GM10248 (cell line): Measurements from ENCODE around the gene BCL2.

Experiments
- CTCF ChIA-PET: fragments of 300-600 bp; sonication (Branson Sonifier 250); formaldehyde crosslinking; extraction: SDS; loops from one replicate; lab custom pipeline; 2021; ENCODE audit warnings: antibody characterized with exemption; lab: Yijun Ruan, JAX
- POLR2A ChIA-PET: fragments of 350-650 bp; sonication (Branson Sonifier 250); formaldehyde crosslinking; extraction: SDS; loops from one replicate; lab custom pipeline; 2020; ENCODE audit warnings: antibody characterized with exemption; lab: Yijun Ruan, JAX
- DNase-seq: peaks from one replicate; pipeline ENCODE4 v3.0.0; 2012; ENCODE audit errors: extremely low spot score
- TF ChIP-seq, protein P1 (sequence below): IDR thresholded peaks from 2 replicates; pipeline ENCODE4 v1.5.1; 2012; ENCODE audit warnings: mild to moderate bottlenecking, low read depth; ENCODE audit errors: extremely low read depth, missing control alignments, control extremely low read depth

Gene BCL2

DNA sequence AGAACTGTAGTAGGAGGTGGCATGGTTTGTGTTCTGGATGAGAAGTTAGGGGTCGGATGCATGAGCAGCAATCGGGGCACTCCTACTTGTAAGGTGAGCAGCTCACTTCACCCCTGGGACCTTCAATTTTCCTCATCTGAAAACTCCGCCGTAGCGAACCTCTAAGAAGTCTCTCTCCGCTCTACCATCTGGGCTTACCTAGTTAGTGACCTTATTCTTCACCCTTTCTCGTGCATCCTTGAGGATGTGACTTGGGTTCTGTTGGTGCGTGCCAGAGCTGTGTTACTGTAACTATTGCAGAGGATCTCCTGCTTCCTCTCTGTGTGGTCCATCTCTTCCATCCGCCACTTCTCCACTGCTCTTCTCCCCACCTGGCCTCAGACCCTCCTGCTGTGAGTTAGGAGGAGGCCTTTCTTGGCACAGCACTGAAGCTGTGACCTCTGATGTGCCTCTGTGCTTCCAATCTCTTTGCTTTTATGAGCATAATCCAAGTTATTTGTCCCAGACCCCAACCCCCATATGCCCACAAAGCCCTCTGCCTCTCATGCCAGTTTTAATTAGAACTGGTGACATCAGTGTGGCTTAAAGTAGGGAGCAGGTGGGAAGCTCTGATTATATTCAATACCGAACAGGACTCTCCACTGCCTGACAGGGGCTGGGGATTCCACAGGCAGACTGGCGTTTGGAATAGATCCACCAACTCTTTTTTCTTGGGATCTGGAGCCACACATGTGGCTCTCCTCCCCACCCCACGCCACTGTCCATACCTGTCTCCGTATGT is 178.4 kb downstream of the BCL2 start:
- TF ChIP-seq, protein P1, sequence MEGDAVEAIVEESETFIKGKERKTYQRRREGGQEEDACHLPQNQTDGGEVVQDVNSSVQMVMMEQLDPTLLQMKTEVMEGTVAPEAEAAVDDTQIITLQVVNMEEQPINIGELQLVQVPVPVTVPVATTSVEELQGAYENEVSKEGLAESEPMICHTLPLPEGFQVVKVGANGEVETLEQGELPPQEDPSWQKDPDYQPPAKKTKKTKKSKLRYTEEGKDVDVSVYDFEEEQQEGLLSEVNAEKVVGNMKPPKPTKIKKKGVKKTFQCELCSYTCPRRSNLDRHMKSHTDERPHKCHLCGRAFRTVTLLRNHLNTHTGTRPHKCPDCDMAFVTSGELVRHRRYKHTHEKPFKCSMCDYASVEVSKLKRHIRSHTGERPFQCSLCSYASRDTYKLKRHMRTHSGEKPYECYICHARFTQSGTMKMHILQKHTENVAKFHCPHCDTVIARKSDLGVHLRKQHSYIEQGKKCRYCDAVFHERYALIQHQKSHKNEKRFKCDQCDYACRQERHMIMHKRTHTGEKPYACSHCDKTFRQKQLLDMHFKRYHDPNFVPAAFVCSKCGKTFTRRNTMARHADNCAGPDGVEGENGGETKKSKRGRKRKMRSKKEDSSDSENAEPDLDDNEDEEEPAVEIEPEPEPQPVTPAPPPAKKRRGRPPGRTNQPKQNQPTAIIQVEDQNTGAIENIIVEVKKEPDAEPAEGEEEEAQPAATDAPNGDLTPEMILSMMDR: no peak
- ChIA-PET CTCF (interaction anchor here (1.0 to 11.7 kb wide), 7 partner anchors 10 to 298 kb away, joined by 3 to 172 read pairs (median 12); partner anchors contain the start of gene BCL2), POLR2A (interaction anchor here (2.5 kb wide), 1 partner anchor 11 kb away, joined by 18 read pairs; no protein-coding TSS in a partner anchor)
- DNase-seq: no peak

DNA sequence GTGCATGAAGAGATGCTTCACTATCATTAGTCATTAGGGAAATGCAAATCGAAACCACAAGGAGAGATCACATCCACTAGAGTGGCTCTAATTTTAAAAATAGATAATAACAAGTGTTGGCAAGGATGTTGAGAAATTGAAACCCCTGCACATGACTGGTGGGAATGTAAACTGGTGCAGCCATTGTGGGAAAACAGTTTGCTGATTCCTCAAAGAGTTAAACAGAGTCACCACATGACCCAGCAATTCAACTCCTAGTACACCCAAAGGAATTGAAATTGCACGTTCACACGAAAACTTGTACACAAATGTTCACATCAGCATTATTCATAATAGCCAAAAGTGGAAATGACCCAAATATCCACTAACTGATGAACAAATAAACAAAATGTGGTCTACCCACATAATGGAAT is 179.5 kb downstream of the BCL2 start:
- ChIA-PET POLR2A (no interaction called here), CTCF (interaction anchor here (1.0 to 11.7 kb wide), 5 partner anchors 9 to 299 kb away, joined by 3 to 172 read pairs (median 43); partner anchors contain the start of gene BCL2)
- TF ChIP-seq, protein P1: no peak
- no peak for DNase-seq

DNA sequence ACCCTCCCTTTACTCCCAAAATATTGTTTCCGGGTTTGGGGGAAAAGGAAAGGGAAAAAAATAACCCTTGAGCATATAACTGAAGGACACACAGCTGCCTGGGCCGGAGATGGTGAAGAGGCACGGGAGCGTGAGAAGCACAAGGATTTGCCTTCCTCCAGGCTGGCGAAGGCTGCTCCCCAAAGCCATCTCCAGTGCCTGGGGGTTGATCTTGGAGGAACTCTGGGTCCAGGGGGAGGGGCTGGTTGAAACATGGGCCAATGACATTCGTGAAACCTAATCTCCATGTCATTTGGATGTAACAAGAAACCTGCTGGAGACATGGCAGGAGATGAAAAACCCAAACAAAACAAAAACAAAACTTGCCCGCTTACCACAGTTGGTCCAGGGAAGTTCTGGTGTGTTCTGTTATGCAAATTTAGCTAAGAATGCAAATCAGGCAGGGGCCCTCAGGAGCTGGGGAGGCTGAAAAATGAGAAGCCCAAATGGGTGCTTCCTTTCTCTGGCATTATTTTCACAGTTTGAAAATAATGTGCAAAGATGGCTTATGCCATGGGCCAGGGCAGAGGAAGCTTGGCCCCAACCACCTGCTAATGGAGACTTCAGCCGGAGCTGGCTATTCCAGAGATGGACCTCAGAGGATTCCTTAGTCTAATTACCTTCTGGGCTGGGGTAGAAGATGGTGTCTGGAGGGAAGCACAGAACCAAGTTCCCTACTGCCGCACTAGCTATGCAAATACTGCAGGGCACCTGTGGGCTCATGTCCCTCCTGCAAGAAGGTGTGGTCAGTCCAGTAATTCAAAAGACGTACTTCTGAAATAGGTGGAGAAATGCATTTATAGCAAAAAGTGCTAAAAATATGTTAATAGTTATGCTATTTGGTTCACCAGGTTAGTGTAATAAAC is 180.9 kb downstream of the BCL2 start:
- TF ChIP-seq, protein P1: no peak
- CTCF ChIA-PET: interaction anchor here (1.1 to 11.7 kb wide), 10 partner anchors 9 to 301 kb away, joined by 3 to 172 read pairs (median 4); partner anchors contain the start of gene BCL2
- POLR2A ChIA-PET: no interaction called here
- peak; percentile 51 for DNase-seq

DNA sequence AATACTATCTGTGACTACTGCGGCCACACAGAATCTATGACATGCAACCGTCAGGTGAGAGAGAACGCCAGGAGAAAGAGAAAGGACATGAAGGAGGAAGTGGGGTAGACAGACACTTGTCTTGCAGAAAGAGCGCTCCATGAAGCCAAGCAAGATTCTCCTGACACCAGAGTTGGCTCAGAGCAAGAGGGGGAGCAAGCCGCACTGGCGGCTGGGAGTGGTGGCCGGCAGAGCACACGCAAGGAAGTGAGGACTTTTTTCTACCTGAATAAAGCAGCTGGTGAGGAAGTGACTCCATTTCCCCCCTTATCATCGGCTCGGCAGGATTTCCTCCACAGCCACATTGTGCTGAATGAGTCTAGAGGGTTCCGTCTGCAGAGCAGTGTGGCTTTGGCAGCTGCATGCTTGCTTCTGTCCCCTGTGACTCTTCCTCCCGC is 181.6 kb downstream of the BCL2 start:
- ChIA-PET POLR2A (no interaction called here), CTCF (interaction anchor here (1.1 to 11.7 kb wide), 6 partner anchors 12 to 185 kb away, joined by 3 to 172 read pairs (median 6); partner anchors contain the start of gene BCL2)
- no peak for DNase-seq
- TF ChIP-seq, protein P1: no peak

DNA sequence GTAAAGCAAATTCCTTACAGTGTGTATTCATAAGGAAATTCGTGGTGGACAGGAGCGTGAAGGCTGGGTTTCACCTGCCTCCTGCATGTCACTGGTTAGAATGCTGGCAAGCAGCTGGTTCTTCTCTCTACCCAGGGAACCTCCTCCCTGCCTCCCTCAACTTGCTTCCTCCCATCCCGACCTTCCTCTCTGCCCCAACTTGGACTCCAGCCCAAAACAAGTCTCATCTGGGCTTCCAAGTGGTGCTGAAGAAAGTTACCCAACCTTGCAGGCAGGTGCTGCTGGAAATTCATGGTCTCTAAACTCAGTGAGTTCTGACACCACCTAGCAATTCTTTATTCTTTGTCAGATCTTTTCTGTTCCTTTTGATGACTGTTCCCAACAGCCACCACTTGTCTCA is 184.5 kb downstream of the BCL2 start:
- TF ChIP-seq, protein P1: no peak
- POLR2A ChIA-PET: interaction anchor here (0.6 kb wide), 1 partner anchor 171 kb away, joined by 3 read pairs; no protein-coding TSS in a partner anchor
- CTCF ChIA-PET: interaction anchor here (0.6 to 7.6 kb wide), 15 partner anchors 10 to 304 kb away, joined by 3 to 83 read pairs (median 4); partner anchors contain the start of gene BCL2
- DNase-seq: no peak

DNA sequence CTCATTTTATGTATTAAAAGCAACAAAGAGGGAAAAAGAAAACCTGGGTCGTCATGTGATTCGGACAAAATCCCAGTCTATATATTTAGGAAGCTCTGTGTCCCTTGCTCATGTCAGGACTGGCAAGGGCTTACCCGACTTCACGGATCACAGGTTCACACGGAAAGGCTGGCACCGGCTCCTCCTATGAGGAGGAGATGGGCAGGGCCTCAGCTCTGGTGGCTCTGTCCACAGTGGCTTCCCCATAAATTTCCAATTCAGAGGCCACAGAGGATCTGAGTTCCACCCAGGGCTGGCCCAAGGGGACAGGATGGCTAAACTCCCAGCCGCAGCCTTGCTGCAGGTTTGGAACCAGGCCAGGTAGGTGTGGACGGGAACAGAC is 186.8 kb downstream of the BCL2 start:
- no peak for DNase-seq
- TF ChIP-seq, protein P1: no peak
- ChIA-PET CTCF (interaction anchor here (0.9 to 7.6 kb wide), 15 partner anchors 11 to 306 kb away, joined by 3 to 83 read pairs (median 15); partner anchors contain the start of gene BCL2), POLR2A (no interaction called here)
